Stimulated activated naive CD4-positive, alpha-beta T cell treated with Interleukin-2 at 50 U/mL for 16 hours (primary cell): ENCODE results near the gene MED15.

Source experiments
- DNase-seq: peaks from one replicate; lab custom pipeline; 2025; lab: John Stamatoyannopoulos, UW

MED15 gene

GRCh38 chr22:20552443-20553401, 45.3 kb downstream of the MED15 start:
- no peak for DNase-seq

DNA sequence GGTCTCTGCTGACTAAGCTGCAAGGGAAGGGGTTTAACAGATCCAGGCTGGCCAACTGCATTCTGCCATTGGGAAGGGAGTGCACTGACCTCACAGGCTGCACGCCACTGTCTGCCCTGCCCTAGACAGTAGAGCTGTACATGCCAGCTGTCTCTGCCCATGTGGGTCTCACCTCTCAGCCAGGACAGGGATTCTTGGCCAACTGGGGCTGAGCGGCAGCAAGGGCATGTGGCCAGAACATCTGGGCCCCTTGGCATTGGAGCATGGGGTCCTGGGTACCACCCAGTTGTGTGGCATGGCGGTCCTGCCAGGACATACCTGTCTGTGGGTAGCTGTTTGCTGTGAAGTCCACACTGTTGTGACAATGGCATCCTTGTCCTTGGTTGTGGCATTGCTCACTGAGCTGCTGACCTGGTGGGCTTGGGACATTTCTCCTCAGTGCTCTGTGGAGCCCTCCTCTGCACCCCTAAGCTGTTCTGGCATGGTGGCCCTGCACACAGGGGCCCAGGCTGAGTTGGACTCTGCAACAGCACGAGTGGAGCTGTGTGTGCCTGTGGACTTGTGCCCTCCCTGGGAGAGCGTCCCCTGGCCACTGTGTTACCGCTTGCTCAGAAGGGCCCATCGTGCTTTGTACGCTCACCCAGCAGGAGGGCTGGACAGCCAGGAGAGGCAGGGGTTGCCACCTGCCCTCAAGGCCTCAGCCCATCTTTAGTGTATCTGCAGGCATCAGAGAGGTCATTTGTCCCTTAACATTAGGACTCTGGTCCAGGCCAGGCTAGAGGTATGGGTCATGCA, 46.7 kb downstream of the MED15 start:
- no peak for DNase-seq

GRCh38 chr22:20554824-20555223, 47.4 kb downstream of the MED15 start:
- DNase-seq = no peak

GRCh38 chr22:20558534-20558933, 51.1 kb downstream of the MED15 start:
- DNase-seq = no peak

DNA sequence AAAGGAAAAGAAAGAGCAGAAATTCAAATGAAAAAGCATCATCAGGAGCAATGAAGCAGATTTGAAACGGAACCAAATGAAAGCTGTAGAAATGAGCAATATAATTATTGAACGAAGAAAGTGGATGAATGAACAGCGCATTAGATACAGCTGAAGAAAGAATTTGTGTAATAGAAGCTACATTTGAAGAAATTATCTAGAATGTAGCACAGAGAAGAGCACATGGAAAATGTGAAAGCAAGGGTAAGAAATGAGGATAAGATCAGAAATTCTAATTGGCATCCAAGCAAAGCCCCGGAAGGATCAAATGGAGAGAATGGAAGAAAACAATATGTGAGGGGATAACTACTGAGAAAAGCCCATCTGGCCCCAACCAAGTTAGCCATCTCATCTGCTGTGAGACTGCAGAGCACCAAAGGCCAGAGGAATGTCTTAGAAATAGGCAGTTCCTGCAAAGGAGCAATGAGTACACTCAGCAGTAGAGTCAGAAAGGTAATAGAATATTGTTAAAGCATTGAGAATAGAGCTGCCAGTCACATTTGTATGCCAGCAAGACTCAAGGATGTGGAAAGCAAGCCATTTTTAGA, 51.9 kb downstream of the MED15 start:
- no peak for DNase-seq

DNA sequence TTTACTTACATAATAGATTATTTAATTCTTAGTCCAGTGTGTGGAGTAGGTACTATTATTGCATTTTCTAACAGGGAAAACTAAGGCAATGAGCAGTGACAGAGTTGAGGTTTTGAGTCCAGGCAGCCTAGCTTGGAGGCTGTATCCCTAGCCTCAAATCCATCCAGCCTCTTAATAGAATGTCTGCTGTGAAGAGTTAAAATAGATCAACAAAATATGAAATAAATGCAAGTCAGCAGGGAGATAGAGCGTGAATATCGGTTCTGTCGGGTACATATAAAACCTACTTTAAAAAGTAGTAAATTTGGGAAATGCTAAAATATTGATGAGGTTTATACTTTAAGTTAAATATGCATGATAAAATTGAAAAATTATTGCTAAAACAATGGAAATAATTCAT, 53.3 kb downstream of the MED15 start:
- no peak for DNase-seq

DNA sequence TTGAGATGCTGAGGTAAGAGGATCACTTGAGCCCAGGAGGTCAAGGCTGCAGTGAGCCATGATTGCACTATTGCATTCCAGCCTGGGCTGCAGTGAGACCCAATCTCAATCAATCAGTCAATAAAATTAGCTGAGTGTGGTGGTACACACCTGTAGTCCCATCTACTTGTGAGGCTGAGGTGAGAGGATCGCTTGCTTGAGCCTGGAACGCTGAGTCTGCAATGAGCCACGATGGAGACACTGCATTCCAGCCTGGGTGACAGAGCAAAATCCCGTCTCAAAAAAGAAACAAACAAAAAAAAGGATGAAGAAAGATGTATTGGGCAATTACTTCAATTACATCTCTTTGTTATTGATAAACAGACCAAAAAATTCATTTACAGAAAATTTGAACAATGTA, 54.5 kb downstream of the MED15 start:
- DNase-seq = no peak

- no peak for DNase-seq
Observed at GRCh38 chr22:20562607-20563465, 55.4 kb downstream of the MED15 start.

DNA sequence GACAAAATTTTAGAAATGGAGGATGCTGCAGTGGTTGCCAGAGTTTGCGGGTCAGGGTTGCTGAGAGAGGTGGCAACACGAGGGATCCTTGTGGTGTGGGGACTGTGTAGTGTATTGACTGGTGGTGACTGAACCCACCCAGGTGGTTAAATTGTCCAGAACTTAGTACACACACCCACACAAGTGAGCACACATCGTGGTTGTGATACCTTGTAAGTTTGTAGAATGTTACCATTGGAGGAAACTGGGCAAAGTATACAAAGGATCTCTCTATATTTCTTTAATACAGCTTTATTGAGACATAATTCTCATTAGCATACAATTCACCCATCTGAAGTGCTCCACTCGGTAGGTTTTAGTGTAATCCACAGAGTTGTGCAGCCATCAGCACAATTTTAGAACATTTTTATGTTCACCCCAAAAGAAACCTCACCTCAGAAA, 56.1 kb downstream of the MED15 start:
- DNase-seq = peak; percentile 14

DNA sequence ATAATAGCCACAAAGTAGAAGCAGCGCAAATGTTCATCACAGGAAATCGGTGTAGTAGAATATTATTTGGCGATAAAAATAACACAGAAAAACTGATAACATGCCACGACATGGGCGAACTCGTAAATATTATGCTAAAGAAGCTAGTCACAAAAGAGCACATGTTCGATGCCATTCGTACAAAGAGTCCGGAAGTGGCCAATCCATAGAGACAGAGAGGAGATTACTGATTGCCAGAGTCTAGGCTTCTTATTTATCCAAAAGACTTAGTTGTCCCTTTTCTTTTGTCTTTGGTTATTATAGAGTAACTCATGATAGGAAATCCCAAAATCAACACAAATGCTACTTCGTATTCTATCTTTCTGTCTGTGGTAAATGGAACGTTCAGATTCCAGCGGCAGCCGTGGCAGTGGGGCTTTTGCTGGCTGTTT, 56.5 kb downstream of the MED15 start:
- DNase-seq = no peak

GRCh38 chr22:20565079-20565734, 57.8 kb downstream of the MED15 start:
- no peak for DNase-seq

- DNase-seq = no peak
Observed at GRCh38 chr22:20565761-20566160, 58.4 kb downstream of the MED15 start.

GRCh38 chr22:20566420-20567260, 59.2 kb downstream of the MED15 start:
- peak; percentile 37 for DNase-seq

GRCh38 chr22:20567371-20567847, 60.0 kb downstream of the MED15 start:
- DNase-seq = no peak

GRCh38 chr22:20567993-20568417, 60.6 kb downstream of the MED15 start:
- DNase-seq = no peak

GRCh38 chr22:20568502-20569058, 61.2 kb downstream of the MED15 start:
- no peak for DNase-seq

DNA sequence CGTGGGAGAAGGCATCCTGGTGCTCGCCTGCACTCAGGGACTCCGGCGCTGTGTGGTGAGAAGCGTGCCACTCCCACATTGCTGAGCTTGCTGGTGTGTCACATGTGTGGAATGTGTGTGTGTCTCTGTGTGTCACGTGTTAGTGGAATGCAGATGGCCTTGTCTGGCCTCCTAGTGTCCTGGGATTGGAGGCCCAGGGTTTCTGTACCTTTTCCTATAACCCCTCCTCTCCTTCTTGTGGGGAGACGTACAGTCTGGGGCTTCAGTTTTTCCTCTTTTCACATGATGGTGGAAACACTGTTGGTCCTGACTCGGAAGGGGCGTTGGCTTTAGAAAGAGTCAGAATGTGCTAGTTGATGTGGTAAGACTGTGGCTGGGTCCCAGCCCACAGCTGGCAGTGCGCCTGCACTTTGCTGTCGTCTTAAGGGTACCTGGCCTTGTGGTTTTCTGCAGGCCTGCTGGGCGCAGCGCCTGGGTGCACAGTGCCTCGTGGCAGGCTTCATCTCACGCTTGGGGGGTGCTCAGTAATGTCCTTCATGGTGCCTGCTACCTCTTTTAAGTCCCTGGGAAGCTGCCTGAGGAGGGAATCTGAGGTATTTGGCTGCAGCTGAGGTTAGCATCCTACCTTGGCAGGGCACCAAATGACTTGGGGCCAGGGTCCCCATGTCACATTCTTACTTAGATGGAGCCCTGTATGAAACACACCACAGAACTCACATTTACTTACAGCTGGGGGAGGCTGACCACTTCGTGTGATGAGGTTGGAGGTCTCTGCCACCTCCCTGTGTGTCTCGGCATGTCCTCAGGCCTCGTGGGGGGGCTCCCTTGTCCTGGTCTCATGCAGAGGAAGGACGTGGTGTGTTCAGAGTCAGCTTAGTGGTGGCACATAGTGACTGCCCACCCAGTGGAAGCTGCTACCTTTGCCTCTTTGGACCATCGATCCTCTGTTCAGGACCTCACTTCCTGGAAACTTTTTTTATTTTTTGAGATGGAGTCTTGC, 61.9 kb downstream of the MED15 start:
- peak; percentile 64 for DNase-seq

- DNase-seq = no peak
Observed at GRCh38 chr22:20571078-20571503, 63.7 kb downstream of the MED15 start.
